Thyroid gland (tissue), 4 donors: ENCODE results near the gene LGALSL.

ENCODE experiments used
- CTCF ChIP-seq, 6 experiments: fragments of 200-600 bp in 3 of 6; fragments of 450-650 bp in 3 of 6; sonication (generic) in 3 of 6; IDR thresholded peaks; one replicate each; pipeline ENCODE4 v1.5.1; 2016 to 2019; ENCODE audit warnings: antibody characterized with exemption in 6 of 6, mild to moderate bottlenecking in 2 of 6, inconsistent platforms in 1 of 6, moderate library complexity in 1 of 6
- POLR2A ChIP-seq, 2 donors: fragments of 450-650 bp; IDR thresholded peaks; one replicate each; pipeline ENCODE4 v1.6.1; 2017; ENCODE audit warnings: antibody characterized with exemption in 2 of 2, mild to moderate bottlenecking in 2 of 2, moderate library complexity in 1 of 2

- TF ChIP-seq CTCF (IDR thresholded peaks at IDR 0.05) (no peak), POLR2A (IDR thresholded peaks at IDR 0.05) (no peak)
Observed at GRCh38 chr2:64482243-64482642, 28.3 kb downstream of the LGALSL start.
